Fibroblast of lung (primary cell): ENCODE measurements around the gene TTI1. TPM values are rescaled to one million over a fixed set of nuclear protein-coding genes. Genes with fewer than 3 reads are reported as not detected.

Experiments
- DNase-seq, 2 donors: peaks; one replicate each; pipeline versions ENCODE4 v3.0.0 to v3.0.0-alpha.2; 2010; ENCODE audit warnings: low read depth in 2 of 2
- H2AFZ ChIP-seq: 2 replicates; pipeline ENCODE4 v1.5.1; 2012; ENCODE audit warnings: low read length, control low read depth, inconsistent platforms
- H3K27ac ChIP-seq: 2 replicates; pipeline ENCODE4 v1.5.1; 2011; ENCODE audit warnings: low read length, control low read depth; ENCODE audit not compliant: insufficient read depth
- H3K27me3 ChIP-seq: 2 replicates; pipeline ENCODE4 v1.5.1; 2011; ENCODE audit warnings: mild to moderate bottlenecking, low read length; ENCODE audit not compliant: control insufficient read depth, insufficient read depth
- H3K36me3 ChIP-seq: 2 replicates; pipeline ENCODE4 v1.5.1; 2011; ENCODE audit warnings: low read length; ENCODE audit not compliant: control insufficient read depth, insufficient read depth
- H3K4me1 ChIP-seq: 2 replicates; pipeline ENCODE4 v1.5.1; 2011; ENCODE audit warnings: low read length; ENCODE audit not compliant: control insufficient read depth, insufficient read depth; ENCODE audit errors: extremely low read depth
- H3K4me2 ChIP-seq: 2 replicates; pipeline ENCODE4 v1.5.1; 2011; ENCODE audit warnings: low read length, control low read depth; ENCODE audit not compliant: insufficient read depth; ENCODE audit errors: extremely low read depth
- H3K4me3 ChIP-seq, 4 experiments: fragments of 200-600 bp in 1 of 4; sonication (generic) in 1 of 4; replicated peaks in 1 of 4; 2 replicates each; pipeline ENCODE4 v1.5.1; 2011 to 2016; ENCODE audit warnings: low read length in 4 of 4, low read depth in 3 of 4, mild to moderate bottlenecking in 3 of 4, control low read depth in 2 of 4, inconsistent platforms in 1 of 4, mixed read lengths in 1 of 4; ENCODE audit not compliant: insufficient read depth in 1 of 4; ENCODE audit errors: control extremely low read depth in 1 of 4
- H3K79me2 ChIP-seq: 2 replicates; pipeline ENCODE4 v1.5.1; 2012; ENCODE audit warnings: mild to moderate bottlenecking, low read length, inconsistent platforms; ENCODE audit not compliant: control insufficient read depth, insufficient read depth
- H3K9ac ChIP-seq: 2 replicates; pipeline ENCODE4 v1.5.1; 2011; ENCODE audit warnings: mild to moderate bottlenecking, low read length, control low read depth; ENCODE audit not compliant: insufficient read depth
- H3K9me3 ChIP-seq: 2 replicates; pipeline ENCODE4 v1.5.1; 2012; ENCODE audit warnings: low read depth, low read length; ENCODE audit not compliant: control insufficient read depth, insufficient read depth
- H4K20me1 ChIP-seq: 2 replicates; pipeline ENCODE4 v1.5.1; 2011; ENCODE audit warnings: low read length; ENCODE audit not compliant: control insufficient read depth, insufficient read depth; ENCODE audit errors: extremely low read depth
- EZH2 ChIP-seq: IDR thresholded peaks from 2 replicates; pipeline ENCODE4 v1.5.1; 2012; ENCODE audit warnings: low read length, control low read depth, mild to moderate bottlenecking; ENCODE audit errors: missing control alignments
- polyA plus RNA-seq, 2 donors: library from polyadenylated mRNA; depleted of rRNA in 1 of 2; stranded (reverse) in 1 of 2; unstranded in 1 of 2; fragments of >200 nt; gene quantifications; 2 replicates each; pipeline ENCODE4 v1.2.1, GENCODE V29; 2011 to 2012; ENCODE audit warnings: missing spikeins in 1 of 2
- total RNA-seq: library from RNA; depleted of rRNA; stranded (reverse); fragments of >200 nt; gene quantifications from 2 replicates; pipeline ENCODE4 v1.2.1, GENCODE V29; 2014
- TF ChIP-seq, protein P1 (sequence below), 2 donors: IDR thresholded peaks in 1 of 2; conservative IDR thresholded peaks in 1 of 2; 1 replicate in 1 of 2; 2 replicates in 1 of 2; pipeline ENCODE4 v1.5.1; 2011 to 2012; ENCODE audit warnings: low read length in 2 of 2, control low read depth in 1 of 2, inconsistent platforms in 1 of 2, low read depth in 1 of 2, mild to moderate bottlenecking in 1 of 2

Gene TTI1
- total and polyA plus RNA-seq, 2 donors (not counting 1 experiment from before 2014, with no cell fraction given), result 12.6 to 20.0 TPM

DNA sequence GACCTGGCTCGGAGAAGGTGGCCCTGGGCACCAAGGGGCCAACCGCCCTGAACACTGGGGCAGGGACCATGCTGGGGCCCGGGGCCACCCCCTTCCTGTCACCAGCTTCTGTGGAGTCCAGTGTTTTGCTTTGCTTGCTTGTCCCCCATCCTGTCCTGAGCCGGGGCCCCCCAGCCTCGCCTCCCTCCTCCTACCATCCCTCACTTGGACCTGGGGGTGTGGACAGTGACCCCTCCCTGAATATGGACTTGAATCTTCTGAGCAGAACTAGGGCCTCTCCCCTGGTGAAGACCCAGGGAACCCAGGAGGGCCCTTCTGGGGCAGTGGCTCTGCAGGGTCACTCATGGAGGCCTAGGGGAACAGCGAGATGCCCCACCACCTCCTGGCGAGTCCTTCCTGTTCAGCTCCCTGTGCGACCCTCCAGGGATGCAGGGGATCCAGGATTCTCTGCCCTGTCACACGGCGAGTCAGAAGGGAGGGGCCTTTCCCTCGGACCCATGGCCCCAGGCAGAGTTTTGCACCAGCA is 88.7 kb downstream of the TTI1 start:
- no peak overlapping the region for H3K9ac ChIP-seq
- H3K4me1 ChIP-seq, result no peaks in the 10 kb centered on the region
- no peak overlapping the region for H3K4me2 ChIP-seq
- no peaks in the 10 kb centered on the region for H3K79me2 ChIP-seq
- H3K27me3 ChIP-seq, result peaks cover 5% of the 10 kb centered on the region
- no peak for DNase-seq
- no peak overlapping the region for H3K4me3 ChIP-seq
- no peak overlapping the region for H3K27ac ChIP-seq
- no peak overlapping the region for H2AFZ ChIP-seq
- no peak for TF ChIP-seq EZH2
- TF ChIP-seq, protein P1, sequence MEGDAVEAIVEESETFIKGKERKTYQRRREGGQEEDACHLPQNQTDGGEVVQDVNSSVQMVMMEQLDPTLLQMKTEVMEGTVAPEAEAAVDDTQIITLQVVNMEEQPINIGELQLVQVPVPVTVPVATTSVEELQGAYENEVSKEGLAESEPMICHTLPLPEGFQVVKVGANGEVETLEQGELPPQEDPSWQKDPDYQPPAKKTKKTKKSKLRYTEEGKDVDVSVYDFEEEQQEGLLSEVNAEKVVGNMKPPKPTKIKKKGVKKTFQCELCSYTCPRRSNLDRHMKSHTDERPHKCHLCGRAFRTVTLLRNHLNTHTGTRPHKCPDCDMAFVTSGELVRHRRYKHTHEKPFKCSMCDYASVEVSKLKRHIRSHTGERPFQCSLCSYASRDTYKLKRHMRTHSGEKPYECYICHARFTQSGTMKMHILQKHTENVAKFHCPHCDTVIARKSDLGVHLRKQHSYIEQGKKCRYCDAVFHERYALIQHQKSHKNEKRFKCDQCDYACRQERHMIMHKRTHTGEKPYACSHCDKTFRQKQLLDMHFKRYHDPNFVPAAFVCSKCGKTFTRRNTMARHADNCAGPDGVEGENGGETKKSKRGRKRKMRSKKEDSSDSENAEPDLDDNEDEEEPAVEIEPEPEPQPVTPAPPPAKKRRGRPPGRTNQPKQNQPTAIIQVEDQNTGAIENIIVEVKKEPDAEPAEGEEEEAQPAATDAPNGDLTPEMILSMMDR (conservative IDR thresholded peaks at IDR 0.05 in 1 of 2, IDR thresholded peaks at IDR 0.05 in 1 of 2; ENCODE audit: low read depth in 1 of 2, low read length in 2 of 2), result no peak
- H3K36me3 ChIP-seq, result no peaks in the 10 kb centered on the region
- H3K9me3 ChIP-seq, result no peaks in the 10 kb centered on the region
- H4K20me1 ChIP-seq, result no peaks in the 10 kb centered on the region

- Histone ChIP-seq H3K27me3 (peaks cover 5% of the 10 kb centered on the region), H3K27ac (no peak overlapping the region), H3K4me1 (no peaks in the 10 kb centered on the region), H4K20me1 (no peaks in the 10 kb centered on the region), H3K4me2 (no peak overlapping the region), H3K9me3 (no peaks in the 10 kb centered on the region), H2AFZ (no peak overlapping the region), H3K36me3 (no peaks in the 10 kb centered on the region), H3K79me2 (no peaks in the 10 kb centered on the region), H3K9ac (no peak overlapping the region), H3K4me3 (no peak overlapping the region)
- no peak for TF ChIP-seq EZH2
- TF ChIP-seq, protein P1 (conservative IDR thresholded peaks at IDR 0.05 in 1 of 2, IDR thresholded peaks at IDR 0.05 in 1 of 2; ENCODE audit: low read depth in 1 of 2, low read length in 2 of 2), result no peak
- DNase-seq, result no peak
Measured at GRCh38 chr20:37943501-37944455, 89.5 kb downstream of the TTI1 start.

GRCh38 chr20:37943033-37943432 is 90.2 kb downstream of the TTI1 start:
- H3K36me3 ChIP-seq, result no peaks in the 10 kb centered on the region
- no peak overlapping the region for H3K9ac ChIP-seq
- no peak for DNase-seq
- no peaks in the 10 kb centered on the region for H3K4me1 ChIP-seq
- H2AFZ ChIP-seq, result no peak overlapping the region
- H3K27ac ChIP-seq, result no peak overlapping the region
- H3K79me2 ChIP-seq, result no peaks in the 10 kb centered on the region
- H3K4me3 ChIP-seq, result no peak overlapping the region
- no peak overlapping the region for H3K4me2 ChIP-seq
- no peaks in the 10 kb centered on the region for H4K20me1 ChIP-seq
- TF ChIP-seq EZH2, result no peak
- TF ChIP-seq, protein P1 (conservative IDR thresholded peaks at IDR 0.05 in 1 of 2, IDR thresholded peaks at IDR 0.05 in 1 of 2; ENCODE audit: low read depth in 1 of 2, low read length in 2 of 2), result no peak
- H3K9me3 ChIP-seq, result no peaks in the 10 kb centered on the region
- H3K27me3 ChIP-seq, result peaks cover 5% of the 10 kb centered on the region
